Epithelial cell of esophagus (primary cell): ENCODE data around the gene AOPEP.
A peak's percentile ranks its signal among the peaks of the same experiment; 100 is the strongest.

Experiments used
- DNase-seq: peaks from one replicate; pipeline ENCODE4 v3.0.0; 2010; ENCODE audit warnings: low read depth
- H3K4me3 ChIP-seq: 2 replicates; pipeline ENCODE4 v1.5.1; 2011; ENCODE audit warnings: mild to moderate bottlenecking, low read length, control low read depth
- CTCF ChIP-seq: IDR thresholded peaks from 2 replicates; pipeline ENCODE4 v1.5.1; 2011; ENCODE audit warnings: low read depth, mild to moderate bottlenecking, low read length, control low read depth, inconsistent platforms; ENCODE audit not compliant: insufficient read depth; ENCODE audit errors: missing control alignments

AOPEP gene

DNA sequence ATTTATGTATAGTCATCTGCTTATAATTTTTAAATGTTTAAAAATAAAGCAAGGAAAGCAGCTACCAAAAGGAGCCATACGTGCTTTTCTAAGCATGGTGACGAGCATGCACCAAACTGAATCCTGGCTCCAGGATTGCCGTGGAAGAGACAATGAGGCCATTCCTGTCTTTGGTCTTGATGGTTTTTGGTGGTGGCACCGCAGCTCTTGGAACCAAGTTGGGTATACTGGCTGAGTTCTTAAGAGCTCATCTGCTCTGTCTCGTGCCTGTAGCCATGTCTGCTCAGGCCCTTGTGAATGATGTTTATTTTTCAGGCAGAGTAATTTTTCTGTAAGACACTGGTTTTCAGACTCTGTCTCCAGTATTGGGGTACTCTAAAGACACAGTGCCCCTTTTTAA, 345.0 kb downstream of the AOPEP start:
- H3K4me3 ChIP-seq, result no peak overlapping the region
- no peak for DNase-seq
- TF ChIP-seq CTCF, result no peak

DNA sequence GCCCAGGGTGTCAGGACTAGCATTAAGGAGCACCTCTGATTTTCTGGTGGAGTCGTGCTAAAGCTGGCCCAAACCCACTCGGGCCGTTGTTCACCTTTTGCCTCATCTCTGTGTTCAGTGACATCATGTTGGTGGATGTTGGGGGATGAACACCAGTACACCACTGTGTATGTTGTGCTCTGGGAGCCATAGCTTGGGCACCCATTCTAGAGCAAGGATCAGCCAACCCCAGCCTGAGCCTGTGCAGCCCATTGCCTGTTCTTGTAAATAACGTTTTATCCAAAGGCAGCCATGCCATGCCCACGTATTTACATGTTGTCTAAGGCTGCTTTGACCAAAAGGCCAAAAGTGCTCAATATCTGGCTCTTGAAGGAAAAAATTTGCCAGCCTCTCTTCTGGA, 345.4 kb downstream of the AOPEP start:
- no peak overlapping the region for H3K4me3 ChIP-seq
- no peak for TF ChIP-seq CTCF

DNA sequence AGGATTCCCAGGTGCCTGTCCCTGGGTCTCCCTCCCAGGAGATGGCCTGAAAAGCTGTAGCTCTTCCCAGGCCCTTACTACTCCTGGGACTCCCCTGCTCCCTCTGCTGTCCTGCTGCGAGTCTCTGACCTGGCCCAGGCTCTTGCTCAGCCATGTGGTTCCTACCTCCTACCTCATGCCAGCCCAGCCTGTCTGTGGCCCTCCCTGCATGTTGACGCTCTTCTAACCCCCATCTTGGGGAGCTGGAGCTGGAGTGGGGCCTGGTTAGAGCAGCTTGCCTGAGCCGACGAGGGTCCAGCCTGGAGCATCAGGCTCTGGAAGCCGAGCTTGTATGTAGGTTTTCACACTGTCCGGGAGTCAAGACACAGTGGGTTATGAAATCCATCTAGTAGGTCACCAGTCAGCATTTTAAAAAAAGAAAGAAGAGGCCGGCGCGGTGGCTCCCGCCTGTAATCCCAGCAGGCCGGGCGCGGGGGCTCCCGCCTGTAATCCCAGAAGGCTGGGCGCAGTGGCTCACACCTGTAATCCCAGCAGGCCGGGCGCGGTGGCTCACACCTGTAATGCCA, 346.6 kb downstream of the AOPEP start:
- no peak overlapping the region for H3K4me3 ChIP-seq
- TF ChIP-seq CTCF, result peak; percentile 32
- no peak for DNase-seq

More for the DNA sequence above, 345.4 kb downstream of the AOPEP start:
- DNase-seq, result no peak

GRCh38 chr9:95073918-95074317, 347.4 kb downstream of the AOPEP start:
- no peak for TF ChIP-seq CTCF
- no peak overlapping the region for H3K4me3 ChIP-seq
- no peak for DNase-seq

- no peak overlapping the region for H3K4me3 ChIP-seq
- TF ChIP-seq CTCF, result no peak
- no peak for DNase-seq
Observed at GRCh38 chr9:95074632-95075031, 348.1 kb downstream of the AOPEP start.

- DNase-seq, result no peak
- no peak for TF ChIP-seq CTCF
- H3K4me3 ChIP-seq, result no peak overlapping the region
Observed at GRCh38 chr9:95075700-95076099, 349.2 kb downstream of the AOPEP start.

DNA sequence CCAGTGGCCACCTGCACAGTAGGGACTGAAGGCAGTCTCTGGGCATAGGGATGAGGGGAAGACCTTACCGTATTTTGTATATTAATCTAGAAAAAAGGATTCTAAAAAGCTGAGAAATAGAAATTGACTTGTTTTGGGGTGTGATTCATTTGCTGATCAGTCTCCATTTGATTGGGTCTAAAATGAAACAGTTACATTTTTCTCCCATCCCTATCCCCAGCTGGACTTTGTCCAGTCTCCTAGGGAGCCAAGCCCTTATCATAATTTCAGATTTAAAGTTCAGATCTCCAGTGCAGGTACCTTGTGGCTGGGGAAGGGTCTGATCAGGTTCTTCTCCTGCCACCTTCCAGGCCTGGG, 350.2 kb downstream of the AOPEP start:
- TF ChIP-seq CTCF, result no peak
- no peak overlapping the region for H3K4me3 ChIP-seq
- no peak for DNase-seq
